ENCODE data around the gene RANGAP1.
A peak's percentile ranks its signal among the peaks of the same experiment; 100 is the strongest.
"Not testable (repeated sequence)": the region's sequence is repeated elsewhere in the genome, so short reads cannot be mapped to it uniquely, and the experiment has no call there.

RANGAP1 gene

DNA sequence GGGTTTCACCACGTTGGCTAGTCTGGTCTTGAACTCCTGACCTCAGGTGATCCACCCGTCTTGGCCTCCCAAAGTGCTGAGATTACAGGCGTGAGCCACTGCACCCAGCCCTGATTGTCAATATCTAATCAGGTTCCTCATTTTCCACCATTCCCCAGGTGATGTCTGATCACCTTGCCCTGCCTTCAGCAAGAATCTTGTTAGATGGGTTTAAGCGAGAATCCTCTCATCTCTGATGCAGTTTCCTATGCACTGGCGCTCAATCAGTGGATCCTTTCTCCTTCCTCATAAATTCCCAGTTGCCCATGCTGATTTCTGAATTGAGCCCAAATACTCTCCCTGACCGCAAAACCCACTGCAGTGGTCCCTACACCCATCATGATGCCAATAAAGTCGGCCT, 14.7 kb upstream of the RANGAP1 start:
- DNase-seq = no peak

DNA sequence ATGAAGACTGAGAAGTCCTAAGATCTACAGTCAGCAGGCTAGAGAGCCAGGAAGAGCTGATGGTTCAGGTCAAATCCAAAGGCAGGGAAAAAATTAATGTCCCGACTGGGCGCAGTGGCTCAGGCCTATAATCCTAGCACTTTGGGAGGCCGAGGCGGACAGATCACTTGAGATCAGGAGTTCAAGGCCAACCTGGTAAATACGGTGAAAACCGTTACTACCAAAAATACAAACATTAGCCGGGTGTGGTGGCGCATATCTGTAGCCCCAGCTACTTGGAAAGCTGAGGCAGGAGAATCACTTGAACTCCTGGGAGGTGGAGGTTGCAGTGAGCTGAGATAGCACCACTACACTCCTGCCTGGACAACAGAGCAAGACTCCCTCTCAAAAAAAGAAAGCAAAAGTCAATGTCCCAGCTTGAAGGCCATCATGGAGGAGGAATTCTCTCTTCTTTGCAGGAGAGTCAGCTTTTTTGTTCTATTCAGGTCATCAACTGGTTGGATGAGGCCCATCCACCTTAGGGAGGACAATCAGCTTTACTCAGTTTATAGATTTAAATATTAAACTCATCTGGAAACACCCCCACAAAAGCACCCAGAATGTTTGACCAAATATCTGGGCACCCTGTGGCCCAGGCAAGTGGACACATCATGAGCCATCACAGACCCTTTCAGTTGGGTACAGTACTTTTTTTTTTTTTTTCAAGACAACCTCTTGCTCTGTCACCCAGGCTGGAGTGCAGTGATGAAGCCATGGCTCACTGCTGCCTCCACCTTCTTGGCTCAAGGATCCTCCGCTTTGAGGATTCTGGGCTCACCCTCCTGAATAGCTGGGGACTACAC, 11.1 kb upstream of the RANGAP1 start:
- no peak for DNase-seq

DNA sequence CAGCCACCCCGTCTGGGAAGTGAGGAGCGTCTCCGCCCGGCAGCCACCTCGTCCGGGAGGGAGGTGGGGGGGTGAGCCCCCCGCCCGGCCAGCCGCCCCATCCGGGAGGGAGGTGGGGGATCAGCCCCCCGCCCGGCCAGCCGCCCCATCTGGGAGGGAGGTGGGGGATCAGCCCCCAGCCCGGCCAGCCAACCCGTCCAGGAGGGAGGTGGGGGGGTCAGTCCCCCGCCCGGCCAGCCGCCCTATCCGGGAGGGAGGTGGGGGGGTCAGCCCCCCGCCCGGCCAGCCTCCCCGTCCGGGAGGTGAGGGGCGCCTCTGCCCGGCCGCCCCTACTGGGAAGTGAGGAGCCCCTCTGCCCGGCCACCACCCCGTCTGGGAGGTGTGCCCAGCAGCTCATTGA, 8.8 kb upstream of the RANGAP1 start:
- DNase-seq = not testable (repeated sequence)

DNA sequence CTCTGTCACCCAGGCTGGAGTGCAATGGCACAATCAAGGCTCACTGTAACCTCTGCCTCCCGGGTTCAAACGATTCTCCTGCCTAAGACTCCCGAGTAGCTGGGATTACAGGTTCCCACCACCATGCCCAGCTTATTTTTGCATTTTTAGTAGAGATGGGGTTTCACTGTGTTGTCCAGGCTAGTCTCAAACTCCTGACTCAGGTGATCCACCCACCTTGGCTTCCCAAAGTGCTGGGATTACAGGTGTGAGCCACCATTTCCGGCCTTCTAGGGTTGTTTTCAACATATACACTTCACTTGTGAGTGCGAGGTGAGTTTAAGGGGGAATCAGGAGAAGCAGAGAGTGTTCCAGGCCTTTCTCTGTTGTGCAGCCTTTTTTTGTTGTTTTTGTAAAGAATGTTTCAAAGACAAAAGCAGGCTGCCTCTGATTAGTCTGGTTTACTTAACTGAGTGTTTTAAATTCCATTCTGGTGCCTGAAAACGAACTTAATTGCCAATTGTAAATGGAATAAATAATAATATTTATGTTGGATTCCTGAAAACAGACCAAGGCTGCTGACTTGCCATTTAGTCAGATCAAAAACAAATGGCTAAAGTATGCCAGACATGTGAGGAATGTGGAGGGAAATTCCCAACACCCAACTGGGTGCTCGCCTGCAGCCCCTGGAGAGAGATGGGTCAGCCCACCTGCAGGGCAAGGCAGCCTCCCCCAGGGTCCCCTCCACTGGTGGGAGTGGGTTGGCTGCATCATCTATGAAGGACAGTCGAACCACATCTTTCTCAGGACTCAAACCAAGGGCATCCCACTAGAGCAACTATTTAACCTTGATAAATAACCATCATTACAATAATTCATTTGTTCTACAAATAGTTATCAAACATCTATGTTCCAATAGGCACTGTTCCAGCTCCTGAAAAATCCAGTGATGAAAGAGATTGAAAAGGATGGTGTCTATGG, 4.6 kb upstream of the RANGAP1 start:
- peak; percentile 93 for DNase-seq

DNA sequence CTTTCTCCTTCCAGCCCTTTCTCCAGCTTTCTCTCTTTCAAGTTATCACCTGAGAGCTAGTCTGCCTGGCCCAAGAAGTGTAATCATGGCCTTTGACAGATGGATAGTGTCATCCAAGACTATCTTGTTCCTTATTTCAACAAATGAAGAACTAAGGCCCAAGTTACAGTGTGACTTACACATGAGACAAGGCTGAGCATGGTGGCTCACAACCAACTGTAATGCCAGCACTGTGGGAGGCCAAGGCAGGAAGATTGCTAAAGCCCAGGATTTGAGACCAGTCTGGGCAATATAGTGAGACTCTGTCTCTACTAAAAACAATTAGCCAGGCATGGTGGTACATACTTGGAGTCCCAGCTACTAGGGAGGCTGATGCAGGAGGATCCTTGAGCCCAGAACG, 3.7 kb upstream of the RANGAP1 start:
- no peak for DNase-seq

DNA sequence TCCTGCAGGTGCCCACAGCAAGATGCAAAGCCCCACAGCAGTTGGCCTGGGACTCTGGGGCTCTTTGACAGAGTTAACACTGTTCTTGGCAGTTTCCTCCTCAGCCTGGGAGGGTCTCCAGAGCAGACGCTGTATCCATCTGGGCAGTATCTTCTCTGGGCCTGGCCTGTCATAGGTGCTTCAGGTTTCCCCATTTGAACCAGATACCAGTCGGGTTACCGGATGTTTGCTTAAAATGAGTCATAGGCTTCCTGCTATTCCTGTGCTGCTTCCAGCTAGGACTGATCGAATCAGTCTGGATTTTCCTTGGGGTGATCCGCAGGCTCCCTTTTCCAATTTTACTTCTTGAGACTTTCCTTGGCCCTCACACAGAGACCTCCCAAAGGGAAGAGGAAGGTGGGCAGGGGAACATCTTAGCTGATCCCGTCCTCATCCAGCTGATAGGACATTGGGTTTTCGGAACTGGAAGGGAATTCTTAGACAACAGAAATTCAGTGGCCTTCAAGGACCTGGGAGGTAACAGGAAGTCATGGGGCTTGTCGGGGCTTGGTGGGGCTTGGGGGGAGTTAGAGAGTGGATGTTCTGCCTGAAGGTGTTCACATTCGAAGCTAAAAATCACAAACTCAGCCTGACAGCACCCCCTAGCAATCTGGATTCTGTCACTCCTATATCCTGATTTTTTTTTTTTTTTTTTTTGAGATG, 2.4 kb upstream of the RANGAP1 start:
- peak; percentile 83 for DNase-seq

DNA sequence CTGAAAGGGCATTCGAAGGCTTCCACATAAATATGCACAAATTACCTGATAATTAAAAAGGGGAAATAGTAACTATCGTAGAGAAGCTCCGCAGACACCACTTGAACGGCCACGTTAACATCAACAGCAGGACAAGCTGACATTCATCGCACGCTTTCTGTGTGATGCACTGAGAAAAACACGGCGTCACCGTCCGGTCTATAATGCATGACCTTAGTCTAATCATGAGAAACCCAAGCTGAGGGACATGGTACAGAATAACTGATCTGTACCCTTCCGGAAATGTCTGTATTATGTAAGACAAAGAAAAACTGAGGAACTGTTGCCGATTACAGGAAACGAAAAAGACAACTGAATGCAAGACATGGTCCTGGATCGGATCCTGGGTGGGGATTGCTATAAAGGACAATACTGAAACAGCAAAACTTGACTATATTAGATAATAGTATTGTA, 678 bp upstream of the RANGAP1 start:
- DNase-seq = no peak

DNA sequence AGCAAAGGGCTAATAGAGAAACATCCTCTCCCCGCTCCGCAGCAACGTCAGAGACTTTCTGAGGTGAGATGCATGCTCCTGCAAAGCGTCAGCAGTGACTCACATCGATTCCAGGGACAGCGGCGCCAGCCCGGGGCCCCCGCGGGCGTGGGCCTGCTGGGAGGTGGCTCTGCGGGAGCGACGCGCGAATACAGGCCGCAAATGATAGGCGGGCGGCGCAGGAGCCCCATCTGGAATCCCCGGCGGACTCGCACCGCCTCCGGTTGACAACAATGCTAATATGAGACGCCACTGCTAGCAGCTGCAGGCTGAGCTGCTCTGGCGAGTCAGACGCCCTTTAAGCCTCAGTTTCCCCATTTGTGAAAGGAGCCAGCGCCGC, 557 bp downstream of the RANGAP1 start:
- peak; percentile 79 for DNase-seq

DNA sequence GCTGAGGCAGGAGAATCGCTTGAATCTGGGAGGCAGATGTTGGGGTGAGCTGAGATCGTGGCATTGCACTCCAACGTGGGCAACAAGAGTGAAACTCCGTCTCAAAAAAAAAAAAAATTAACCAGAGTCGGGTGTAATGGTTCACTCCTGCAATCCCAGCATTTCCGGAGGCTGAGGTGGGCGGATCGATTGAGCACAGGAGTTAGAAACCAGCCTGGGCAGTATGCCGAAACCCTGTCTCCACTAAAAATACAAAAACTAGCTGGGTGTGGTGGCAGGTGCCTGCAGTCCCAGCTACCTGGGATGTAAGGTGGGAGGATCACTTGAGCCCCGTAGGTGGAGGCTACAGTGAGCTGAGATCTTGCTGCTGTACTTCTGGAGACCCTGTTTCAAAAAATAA, 1.5 kb downstream of the RANGAP1 start:
- DNase-seq = no peak

DNA sequence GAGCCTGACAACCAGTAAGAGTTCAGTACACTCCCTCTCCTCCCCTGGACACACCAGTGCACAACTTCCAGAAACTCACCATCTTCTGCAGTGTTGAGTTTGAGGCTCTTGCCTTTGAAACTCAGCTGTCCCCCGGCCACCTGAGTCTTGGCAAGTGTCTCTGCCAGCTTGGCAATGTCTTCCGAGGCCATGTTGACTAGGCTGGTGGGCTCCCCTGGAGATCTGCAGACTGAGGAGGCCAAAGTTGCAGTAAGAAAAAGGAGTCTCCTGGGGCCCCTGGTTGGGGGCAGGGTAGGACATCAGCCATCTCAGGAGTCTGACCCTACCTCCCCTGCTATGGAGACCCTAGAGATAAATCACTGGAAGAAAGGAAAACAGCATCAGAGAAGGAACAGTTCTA, 5.1 kb downstream of the RANGAP1 start:
- no peak for DNase-seq

DNA sequence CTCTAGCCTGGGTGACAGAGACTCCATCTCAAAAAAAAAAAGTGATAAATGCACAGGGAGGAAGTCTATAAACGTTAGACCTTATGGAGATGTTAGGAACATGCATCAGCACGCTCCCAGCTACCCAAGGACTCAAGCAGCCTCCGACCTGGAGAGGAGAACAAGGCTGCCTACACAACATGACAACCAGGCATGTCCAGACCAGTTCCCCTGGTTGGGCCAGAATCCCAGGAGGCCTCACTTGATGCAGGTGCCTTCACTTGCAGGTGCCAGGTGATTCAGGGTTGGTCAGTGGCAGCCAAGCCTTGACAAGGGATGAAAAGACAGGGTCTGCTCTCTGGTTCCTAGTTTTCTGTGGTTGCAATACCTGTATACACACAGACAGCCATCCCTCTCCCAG, 5.9 kb downstream of the RANGAP1 start:
- DNase-seq = no peak

DNA sequence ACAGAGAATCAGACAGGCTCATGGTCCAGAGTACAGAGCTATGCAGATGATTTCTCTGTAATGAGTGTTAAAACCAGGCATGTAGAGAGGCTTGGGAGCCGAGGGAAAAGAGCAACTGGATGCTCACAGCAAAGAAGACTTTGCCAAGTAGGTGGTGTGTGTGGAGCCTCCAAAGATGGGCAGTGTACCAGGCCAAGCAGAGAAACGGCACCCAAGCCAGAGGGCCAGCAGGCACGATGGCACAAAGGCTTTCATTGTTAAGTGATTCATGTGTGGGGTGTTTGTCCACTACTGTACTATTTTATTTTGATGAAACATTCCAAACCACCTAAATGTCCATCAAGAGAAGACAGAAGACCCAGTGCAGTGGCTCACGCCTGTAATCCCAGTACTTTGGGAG, 11.1 kb downstream of the RANGAP1 start:
- DNase-seq = no peak

DNA sequence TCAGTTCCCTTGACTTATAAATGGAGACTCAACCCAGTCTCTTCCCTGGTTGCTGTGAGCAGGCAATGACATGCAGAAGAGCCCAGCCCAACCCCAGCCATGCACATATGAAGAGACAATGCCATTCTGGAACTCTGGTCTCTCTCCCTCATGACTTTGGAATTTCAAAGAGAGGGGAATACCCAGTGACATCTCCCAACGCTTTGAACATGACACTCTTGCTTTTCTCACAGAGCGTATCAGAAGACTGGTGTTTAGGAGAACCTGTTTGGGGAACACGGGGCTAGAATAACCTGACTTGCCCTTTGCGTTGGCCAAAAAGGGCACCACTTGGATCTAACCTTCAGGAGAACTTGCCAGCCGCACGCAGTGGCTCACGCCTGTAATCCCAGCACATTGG, 12.9 kb downstream of the RANGAP1 start:
- DNase-seq = no peak

DNA sequence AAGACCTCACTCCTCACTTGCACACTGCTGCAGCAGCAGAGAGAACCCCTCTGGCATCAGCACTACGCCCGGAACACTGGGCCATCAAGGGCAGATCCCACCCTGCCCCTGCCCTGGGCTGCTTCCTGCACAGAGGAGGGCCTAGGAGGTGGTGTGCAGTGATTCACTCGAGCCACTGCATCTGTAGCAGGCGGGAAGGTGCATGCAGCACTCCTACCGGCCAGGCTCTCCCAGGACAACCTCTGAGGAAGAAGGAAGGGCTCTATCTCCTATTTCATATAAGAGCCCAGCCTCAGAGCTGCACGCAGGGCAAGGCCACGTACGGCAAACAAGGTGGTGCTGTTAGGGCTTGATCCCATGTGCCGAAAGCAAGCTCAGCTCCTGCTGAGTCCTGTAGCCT, 14.2 kb downstream of the RANGAP1 start:
- DNase-seq = no peak

DNA sequence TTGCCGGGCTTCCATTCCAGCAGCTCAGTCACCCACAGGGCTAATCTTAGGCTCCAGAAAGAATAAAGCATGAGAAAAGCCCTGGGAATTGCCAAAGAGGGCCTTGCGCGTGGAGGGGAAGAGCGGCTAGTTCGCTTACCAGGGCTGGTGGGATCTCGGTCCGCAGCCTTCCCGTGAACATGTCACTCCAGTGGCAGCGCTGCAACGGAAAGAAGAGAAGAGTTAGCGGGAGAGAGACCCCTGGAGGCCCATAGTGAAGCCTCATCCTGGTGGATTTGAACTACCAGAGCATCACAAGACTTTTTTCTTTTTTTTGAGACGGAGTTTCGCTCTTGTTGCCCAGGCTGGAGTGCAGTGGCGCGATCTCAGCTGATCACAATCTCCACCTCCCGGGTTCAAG, 18.0 kb downstream of the RANGAP1 start:
- DNase-seq = no peak

DNA sequence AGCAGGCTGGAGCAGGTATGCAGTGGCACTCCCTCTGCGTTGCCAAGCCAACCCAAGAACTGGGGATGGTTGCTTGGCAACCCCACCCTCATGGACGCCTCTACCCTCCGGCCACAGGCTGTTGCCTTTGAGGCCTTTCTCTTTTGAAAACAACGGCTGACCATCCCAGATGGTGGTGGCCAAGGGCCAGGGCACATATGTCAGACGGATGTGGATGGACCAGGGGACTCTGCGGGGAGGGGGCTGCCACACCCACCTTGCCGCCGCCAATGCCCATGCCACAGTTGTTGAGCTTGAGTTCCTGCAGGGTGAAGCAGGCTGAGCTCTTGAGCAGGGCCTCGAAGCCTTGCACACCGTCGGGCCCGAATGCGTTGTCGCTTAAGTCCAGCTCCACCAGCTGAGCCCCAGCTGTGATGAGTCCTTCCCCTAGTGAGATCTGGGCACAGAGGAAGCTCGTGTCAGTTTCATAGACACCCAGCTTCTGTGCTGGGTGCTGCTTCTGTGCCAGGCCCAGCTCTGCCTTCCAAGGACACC, 21.5 kb downstream of the RANGAP1 start:
- no peak for DNase-seq

DNA sequence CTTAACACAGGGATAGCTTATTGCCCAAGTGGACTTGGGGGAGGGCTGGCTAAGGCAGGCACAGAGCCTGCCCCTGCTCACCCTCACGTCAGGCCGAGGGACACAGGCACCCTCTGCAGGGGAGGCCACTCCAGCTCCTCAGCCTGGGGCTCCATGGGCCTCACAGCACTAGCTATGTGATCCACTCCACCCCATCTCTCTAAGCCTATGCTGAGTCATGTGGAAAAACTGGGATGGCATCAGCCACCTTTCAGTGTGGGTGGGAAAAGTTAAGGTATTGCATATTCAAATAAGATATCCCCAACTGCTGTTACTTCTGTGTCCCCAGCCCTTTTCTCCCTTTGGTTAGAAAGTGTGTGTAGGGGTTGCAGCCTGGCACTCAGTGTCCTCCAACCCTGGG, 22.3 kb downstream of the RANGAP1 start:
- no peak for DNase-seq

DNA sequence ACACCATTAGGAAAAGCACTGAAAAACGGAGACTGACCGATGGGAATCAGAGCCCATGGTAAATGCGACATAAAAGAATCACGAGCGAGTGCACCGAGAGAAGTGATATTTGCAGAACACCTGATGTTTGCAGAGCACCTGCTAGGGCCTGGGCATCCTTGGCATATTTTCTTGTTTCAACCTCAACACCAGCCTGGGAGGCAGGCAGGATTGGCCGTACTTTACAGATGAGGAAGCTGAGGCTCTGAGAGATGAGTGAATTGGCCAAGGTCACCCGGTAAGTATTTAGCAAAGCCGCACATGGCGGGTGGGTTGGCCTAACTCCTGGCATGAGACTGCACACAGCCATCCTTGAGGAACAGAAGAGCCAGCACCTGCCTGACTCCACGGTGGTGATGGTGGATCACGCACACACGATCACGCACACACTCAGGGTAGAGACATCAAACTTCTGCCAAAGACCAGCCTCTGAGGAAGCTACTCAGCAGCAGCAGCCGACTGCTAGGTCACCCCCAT, 23.7 kb downstream of the RANGAP1 start:
- no peak for DNase-seq

DNA sequence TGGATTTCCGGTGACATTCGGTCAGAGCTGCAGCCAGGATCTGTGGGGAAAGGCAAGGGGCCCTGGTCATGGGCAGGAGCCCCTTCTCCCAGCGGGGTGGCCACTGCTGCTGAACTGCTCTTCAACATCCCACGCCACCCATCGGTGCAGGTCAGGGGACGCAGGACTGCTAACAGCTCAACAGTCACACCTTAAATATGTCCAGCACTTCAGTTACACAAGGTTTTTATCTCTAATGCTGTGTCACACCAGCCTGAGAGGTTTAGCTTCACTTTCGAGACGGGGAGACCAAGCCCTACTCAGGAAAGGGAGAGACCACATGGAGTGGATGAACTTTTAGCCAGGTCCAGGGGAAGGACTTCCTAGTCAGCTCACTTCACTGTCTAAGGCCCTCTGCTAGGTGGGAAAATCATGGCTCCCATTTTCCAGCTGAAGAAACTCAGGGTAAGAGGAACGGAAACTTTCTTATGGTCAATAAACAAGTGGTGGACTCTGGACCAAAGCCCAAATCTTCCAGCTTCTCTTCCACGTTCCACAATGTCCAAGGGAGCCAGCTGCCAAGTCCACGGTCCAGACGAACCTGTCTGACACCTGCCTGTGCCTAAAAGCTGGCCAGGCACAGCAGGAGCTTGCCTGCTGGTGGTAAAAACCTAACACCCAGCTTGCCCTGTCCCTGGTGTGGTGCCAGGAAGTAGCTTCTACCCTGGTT, 24.3 kb downstream of the RANGAP1 start:
- no peak for DNase-seq

DNA sequence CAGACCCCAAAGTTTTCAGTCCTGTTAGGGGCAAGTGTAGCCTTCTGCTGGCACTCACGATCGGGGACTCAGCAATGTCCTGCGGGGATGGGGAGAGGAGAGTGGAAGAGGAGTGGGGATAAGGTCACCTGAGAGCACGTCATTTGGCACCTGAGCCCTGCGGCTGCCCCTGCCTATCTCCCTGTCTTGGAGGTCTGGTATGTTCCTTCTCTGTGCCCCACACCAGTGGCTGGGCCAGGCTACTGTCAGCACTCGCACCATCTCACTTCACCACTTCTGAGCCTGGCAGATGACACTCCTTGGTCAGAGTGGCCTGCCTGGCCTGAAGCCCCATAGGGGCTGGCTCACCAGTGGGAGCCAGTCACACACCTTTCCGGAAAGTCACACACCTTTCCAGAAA, 25.1 kb downstream of the RANGAP1 start:
- no peak for DNase-seq

DNA sequence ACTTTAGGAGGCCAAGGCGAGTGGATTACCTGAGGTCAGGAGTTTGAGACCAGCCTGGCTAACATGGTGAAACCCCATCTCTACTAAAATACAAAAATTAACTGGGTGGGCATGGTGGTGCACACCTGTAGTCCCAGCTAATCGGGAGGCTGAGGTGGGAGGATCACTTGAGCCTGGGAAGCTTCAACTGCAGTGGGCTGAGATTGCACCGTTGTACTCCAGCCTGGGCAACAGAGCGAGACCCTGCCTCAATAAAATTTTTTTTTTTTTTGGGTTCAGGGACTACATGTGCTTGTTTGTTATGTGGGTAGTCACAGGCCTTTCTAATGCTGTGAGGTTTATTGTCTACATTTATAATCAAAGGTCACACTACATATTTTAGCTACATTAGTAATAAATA, 26.2 kb downstream of the RANGAP1 start:
- DNase-seq = not testable (repeated sequence)

DNA sequence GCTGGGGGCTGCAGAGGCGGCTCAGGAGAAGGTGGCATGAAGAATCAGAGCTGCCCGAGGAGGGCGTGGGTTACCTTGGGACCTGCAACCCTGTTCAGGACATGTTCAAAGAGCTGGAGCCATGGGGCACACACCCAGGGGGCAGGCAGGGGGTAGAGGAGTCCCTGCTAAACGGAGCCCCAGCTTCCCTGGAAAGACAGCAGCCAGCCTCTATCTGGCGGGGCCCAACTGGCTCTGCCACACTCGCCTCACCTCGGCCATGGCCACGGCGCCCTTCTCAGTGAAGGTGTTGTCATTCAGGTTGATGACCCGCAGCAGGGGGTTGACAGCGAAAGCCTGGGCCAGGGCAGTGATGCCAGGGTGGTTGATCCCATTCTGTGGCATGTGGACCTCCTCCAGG, 28.3 kb downstream of the RANGAP1 start:
- DNase-seq = no peak
